SK-N-MC (cell line): ENCODE results near the gene NCKIPSD.
A peak's percentile ranks its signal among the peaks of the same experiment; 100 is the strongest.

Experiments
- DNase-seq: peaks from one replicate; pipeline ENCODE4 v3.0.0-alpha.2; 2011; ENCODE audit warnings: low read depth, low spot score
- H3K27ac ChIP-seq: fragments of 200-600 bp; sonication (generic); 2 replicates; pipeline ENCODE4 v1.5.1; 2016; ENCODE audit warnings: mixed run types
- H3K36me3 ChIP-seq: fragments of 200-600 bp; sonication (generic); 2 replicates; pipeline ENCODE4 v1.6.1; 2017; ENCODE audit warnings: antibody characterized with exemption, low read length, mixed read lengths; ENCODE audit not compliant: insufficient read depth
- H3K4me3 ChIP-seq: fragments of 200-600 bp; sonication (generic); 2 replicates; pipeline ENCODE4 v1.5.1; 2016
- H3K9ac ChIP-seq: fragments of 200-600 bp; sonication (generic); 2 replicates; pipeline ENCODE4 v1.8.0; 2017; ENCODE audit warnings: mixed run types, mixed read lengths; ENCODE audit not compliant: insufficient read length
- H3K9me3 ChIP-seq: fragments of 200-600 bp; sonication (generic); 2 replicates; pipeline ENCODE4 v1.6.1; 2017; ENCODE audit warnings: low read depth, mild to moderate bottlenecking, antibody characterized with exemption, low read length, moderate library complexity, mixed read lengths
- EZH2 ChIP-seq: fragments of 200-600 bp; sonication (generic); IDR thresholded peaks from one replicate; pipeline ENCODE4 v1.6.1; 2017; ENCODE audit warnings: antibody characterized with exemption
- FOXP2 ChIP-seq: optimal IDR thresholded peaks from 2 replicates; pipeline ENCODE3; 2011; ENCODE audit warnings: mild to moderate bottlenecking, moderate library complexity; ENCODE audit not compliant: insufficient read depth; ENCODE audit errors: extremely low read length, control extremely low read depth
- POLR2AphosphoS5 ChIP-seq: IDR thresholded peaks from 2 replicates; pipeline ENCODE4 v1.6.1; 2012; ENCODE audit warnings: mild to moderate bottlenecking, low read depth, low read length, borderline replicate concordance

NCKIPSD gene

GRCh38 chr3:48678566-48679380 is 6.9 kb downstream of the NCKIPSD start:
- Histone ChIP-seq H3K27ac (no peak overlapping the region), H3K9ac (no peak overlapping the region), H3K4me3 (no peak overlapping the region), H3K36me3 (no peaks in the 10 kb centered on the region; the same call in 1 of the 2 replicates), H3K9me3 (no peaks in the 10 kb centered on the region)
- no peak for DNase-seq
- TF ChIP-seq FOXP2 (no peak), EZH2 (no peak), POLR2AphosphoS5 (no peak)

- Histone ChIP-seq H3K9ac (no peak overlapping the region), H3K27ac (no peak overlapping the region), H3K4me3 (no peak overlapping the region), H3K9me3 (no peaks in the 10 kb centered on the region), H3K36me3 (no peaks in the 10 kb centered on the region; the same call in 1 of the 2 replicates)
- DNase-seq: no peak
- TF ChIP-seq POLR2AphosphoS5 (no peak), FOXP2 (no peak), EZH2 (no peak)
Observed at GRCh38 chr3:48678056-48678455, 7.7 kb downstream of the NCKIPSD start.

DNA sequence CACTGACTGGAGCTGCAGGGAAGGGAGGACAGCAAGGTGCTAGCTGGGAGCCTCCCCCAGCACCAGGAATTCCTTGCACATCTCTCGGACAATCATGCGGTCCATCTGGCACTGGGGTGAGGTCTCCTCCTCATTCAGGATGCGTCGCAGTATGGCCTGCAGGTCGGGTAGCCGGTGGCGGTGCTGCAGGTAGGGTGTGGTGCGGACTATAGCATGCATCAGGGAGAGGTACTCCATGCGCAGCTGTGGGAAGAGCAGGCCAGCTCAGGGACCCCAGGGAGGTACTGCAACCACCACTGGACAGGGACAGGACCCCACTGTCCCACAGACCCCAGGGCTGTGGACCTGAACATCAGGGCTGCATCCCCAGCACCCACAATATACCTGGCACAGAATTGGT is 11.2 kb downstream of the NCKIPSD start:
- H3K36me3 ChIP-seq: no peaks in the 10 kb centered on the region; the same call in 1 of the 2 replicates
- no peak for TF ChIP-seq FOXP2
- no peak overlapping the region for H3K9ac ChIP-seq
- no peaks in the 10 kb centered on the region for H3K9me3 ChIP-seq
- H3K4me3 ChIP-seq: no peak overlapping the region
- no peak for DNase-seq
- no peak overlapping the region for H3K27ac ChIP-seq

GRCh38 chr3:48672522-48672921 is 13.2 kb downstream of the NCKIPSD start:
- H3K9ac ChIP-seq: no peak overlapping the region
- TF ChIP-seq POLR2AphosphoS5: no peak
- no peak for TF ChIP-seq EZH2
- no peak for TF ChIP-seq FOXP2
- H3K27ac ChIP-seq: no peak overlapping the region
- H3K9me3 ChIP-seq: no peaks in the 10 kb centered on the region
- no peaks in the 10 kb centered on the region for H3K36me3 ChIP-seq
- DNase-seq: no peak
- H3K4me3 ChIP-seq: no peak overlapping the region

DNA sequence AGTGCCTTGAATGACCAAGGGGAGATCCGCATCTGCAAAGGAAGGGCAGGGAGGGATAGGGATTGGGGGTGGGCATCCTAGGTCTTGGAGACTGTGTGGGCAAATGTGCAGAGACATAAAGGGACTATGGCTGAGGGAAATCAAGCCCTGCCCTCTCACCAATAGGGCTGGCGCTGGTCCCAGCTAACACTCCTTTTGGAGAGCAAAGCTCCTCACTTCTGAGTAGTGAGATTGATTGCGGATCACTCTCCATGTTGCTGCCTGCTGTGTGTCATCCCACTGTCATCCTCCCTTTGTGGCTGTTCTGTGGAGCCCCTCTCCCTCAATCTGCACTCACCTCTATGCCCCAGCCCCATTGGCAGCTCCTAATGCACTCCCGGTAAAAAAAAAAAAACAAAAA is 20.8 kb downstream of the NCKIPSD start:
- H3K9ac ChIP-seq: no peak overlapping the region
- no peak for TF ChIP-seq POLR2AphosphoS5
- TF ChIP-seq FOXP2: no peak
- TF ChIP-seq EZH2: no peak
- no peaks in the 10 kb centered on the region for H3K36me3 ChIP-seq
- H3K27ac ChIP-seq: no peak overlapping the region
- no peaks in the 10 kb centered on the region for H3K9me3 ChIP-seq
- no peak for DNase-seq
- H3K4me3 ChIP-seq: no peak overlapping the region

- no peak overlapping the region for H3K9ac ChIP-seq
- no peaks in the 10 kb centered on the region for H3K36me3 ChIP-seq
- TF ChIP-seq EZH2 (no peak), POLR2AphosphoS5 (no peak), FOXP2 (no peak)
- H3K27ac ChIP-seq: no peak overlapping the region
- peak overlapping the region; percentile 83 for H3K4me3 ChIP-seq
- no peaks in the 10 kb centered on the region for H3K9me3 ChIP-seq
- no peak for DNase-seq
Observed at GRCh38 chr3:48664313-48664644, 21.4 kb downstream of the NCKIPSD start.

DNA sequence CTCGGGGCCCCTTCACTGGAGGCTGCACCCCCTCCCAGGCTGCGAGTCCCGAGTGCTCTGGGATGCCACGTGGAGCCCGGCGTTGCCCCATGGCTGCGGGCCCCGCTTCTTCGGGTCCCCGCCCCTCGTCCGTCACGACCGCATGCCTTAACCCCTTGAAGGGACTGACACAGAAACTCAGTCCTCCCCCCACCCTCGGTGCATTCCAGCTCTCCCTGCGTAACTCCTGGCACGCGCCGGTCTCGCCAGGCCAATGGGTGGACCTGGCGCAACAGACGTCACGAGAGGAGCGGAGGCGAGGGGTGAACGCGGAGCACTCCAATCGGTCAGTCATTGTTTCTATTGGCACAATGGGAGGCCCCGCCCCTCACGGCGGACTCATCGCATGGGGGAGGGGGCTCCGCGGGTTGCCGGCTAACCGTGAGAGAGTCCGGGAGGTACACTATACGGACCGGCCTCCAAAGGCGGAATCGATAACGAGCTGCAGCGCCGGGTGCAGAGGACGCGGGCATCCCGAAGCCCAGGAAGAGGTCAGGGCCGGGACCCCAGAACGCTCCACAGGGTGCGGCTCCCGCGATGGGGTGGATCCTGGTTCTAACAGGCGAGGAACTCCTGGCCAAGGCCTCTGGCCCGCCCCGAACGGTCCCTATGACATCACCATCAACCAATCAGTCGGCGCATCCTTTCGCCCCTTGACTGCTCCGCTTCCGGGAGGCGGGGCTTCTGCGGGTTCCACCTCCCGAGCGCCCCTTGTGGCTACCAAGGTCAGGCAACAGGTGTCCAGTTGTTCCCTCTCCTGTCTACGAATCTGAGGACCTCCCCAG is 22.0 kb downstream of the NCKIPSD start:
- Histone ChIP-seq H3K4me3 (peak overlapping the region; percentile 83), H3K36me3 (no peaks in the 10 kb centered on the region), H3K9me3 (no peaks in the 10 kb centered on the region), H3K27ac (peak overlapping the region; percentile 68), H3K9ac (peak overlapping the region; percentile 77)
- TF ChIP-seq EZH2 (no peak), FOXP2 (no peak), POLR2AphosphoS5 (peak; percentile 51; the same call in 1 of the 2 replicates)
- peak; percentile 69 for DNase-seq

- H3K9ac ChIP-seq: peak within 1 kb of the TSS; percentile 77
- TF ChIP-seq POLR2AphosphoS5 (peak; percentile 37; the same call in 1 of the 2 replicates), FOXP2 (no peak)
- no peaks in the 10 kb centered on the region for H3K36me3 ChIP-seq
- DNase-seq: peak; percentile 52
- H3K9me3 ChIP-seq: no peaks in the 10 kb centered on the region
- H3K4me3 ChIP-seq: peak within 1 kb of the TSS; percentile 83
- peak within 1 kb of the TSS; percentile 68 for H3K27ac ChIP-seq
Observed at GRCh38 chr3:48662753-48663488, 22.8 kb downstream of the NCKIPSD start, which contains the start of gene CELSR3. CELSR3 (minus strand) TSS chr3:48662886; CDS start chr3:48662634, 252 bp downstream.
